Endodermal cell (in vitro differentiated cells): ENCODE data around the gene CDH4. TPM values are rescaled to one million over a fixed set of nuclear protein-coding genes. Genes with fewer than 3 reads are reported as not detected.

ENCODE experiments used
- DNase-seq: peaks from one replicate; pipeline ENCODE4 v3.0.0-alpha.2; 2017
- H3K27ac ChIP-seq: 2 replicates; pipeline ENCODE4 v1.5.1; 2013; ENCODE audit warnings: mild to moderate bottlenecking, low read depth, low read length, moderate library complexity
- H3K27me3 ChIP-seq: 2 replicates; pipeline ENCODE4 v1.6.1; 2013; ENCODE audit warnings: mild to moderate bottlenecking, low read length, moderate library complexity; ENCODE audit not compliant: insufficient read depth, control insufficient read depth, poor library complexity, severe bottlenecking
- H3K36me3 ChIP-seq: 2 replicates; pipeline ENCODE4 v1.7.0; 2013; ENCODE audit warnings: mild to moderate bottlenecking, low read length, moderate library complexity; ENCODE audit not compliant: control insufficient read depth, insufficient read depth
- H3K4me1 ChIP-seq: one replicate; pipeline ENCODE4 v1.7.0; 2013; ENCODE audit warnings: low read length; ENCODE audit not compliant: control insufficient read depth, insufficient read depth
- H3K4me3 ChIP-seq: 2 replicates; pipeline ENCODE4 v1.5.1; 2013; ENCODE audit warnings: mild to moderate bottlenecking, low read length, moderate library complexity
- H3K9ac ChIP-seq: 2 replicates; pipeline ENCODE4 v1.6.1; 2013; ENCODE audit warnings: mild to moderate bottlenecking, low read length, moderate library complexity; ENCODE audit not compliant: poor library complexity, severe bottlenecking; ENCODE audit errors: extremely low read depth
- H3K9me3 ChIP-seq: 2 replicates; pipeline ENCODE4 v1.6.1; 2013; ENCODE audit warnings: mild to moderate bottlenecking, low read length, moderate library complexity; ENCODE audit not compliant: control insufficient read depth
- H3K27ac Mint-ChIP-seq: 2 replicates; pipeline ENCODE4 v1.8.0; 2020; ENCODE audit warnings: mixed read lengths
- H3K27me3 Mint-ChIP-seq: 2 replicates; pipeline ENCODE4 v1.8.0; 2021; ENCODE audit warnings: mild to moderate bottlenecking, mixed read lengths; ENCODE audit not compliant: insufficient read depth
- H3K36me3 Mint-ChIP-seq: 2 replicates; pipeline ENCODE4 v1.8.0; 2020; ENCODE audit warnings: low read depth, mixed read lengths
- H3K4me1 Mint-ChIP-seq: 2 replicates; pipeline ENCODE4 v1.8.0; 2020; ENCODE audit warnings: mixed read lengths
- H3K4me3 Mint-ChIP-seq: 2 replicates; pipeline ENCODE4 v1.8.0; 2020; ENCODE audit warnings: mild to moderate bottlenecking, moderate library complexity, mixed read lengths
- H3K9me3 Mint-ChIP-seq: 2 replicates; pipeline ENCODE4 v1.8.0; 2020; ENCODE audit warnings: mild to moderate bottlenecking, mixed read lengths
- CTCF ChIP-seq: fragments of 200-600 bp; sonication (generic); conservative IDR thresholded peaks from 2 replicates; pipeline ENCODE4 v1.5.0; 2021; ENCODE audit warnings: antibody characterized with exemption, mild to moderate bottlenecking
- WGBS, 2 experiments: methylation state at CpG; one replicate each; pipeline versions ENCODE4 v1.1.5 to v1.1.7; 2013; ENCODE audit warnings: missing lambda C conversion rate in 2 of 2, mixed read lengths in 1 of 2; ENCODE audit not compliant: insufficient coverage in 1 of 2, insufficient read length in 1 of 2; 5-methylcytosine and 5-hydroxymethylcytosine counted together
- total RNA-seq, 2 donors: library from RNA; stranded (reverse); fragmentation: NEBNext Ultra II Directional in 1 of 2; extraction: Animal tissue kit (Norgen Biotek cat#: 25700) in 1 of 2; gene quantifications; 2 replicates in 1 of 2; 3 replicates in 1 of 2; pipeline ENCODE4 v1.2.1, GENCODE V29; 2021

CDH4 gene
- total RNA-seq, 2 donors from 2014 or later = 1.8 to 5.8 TPM

DNA sequence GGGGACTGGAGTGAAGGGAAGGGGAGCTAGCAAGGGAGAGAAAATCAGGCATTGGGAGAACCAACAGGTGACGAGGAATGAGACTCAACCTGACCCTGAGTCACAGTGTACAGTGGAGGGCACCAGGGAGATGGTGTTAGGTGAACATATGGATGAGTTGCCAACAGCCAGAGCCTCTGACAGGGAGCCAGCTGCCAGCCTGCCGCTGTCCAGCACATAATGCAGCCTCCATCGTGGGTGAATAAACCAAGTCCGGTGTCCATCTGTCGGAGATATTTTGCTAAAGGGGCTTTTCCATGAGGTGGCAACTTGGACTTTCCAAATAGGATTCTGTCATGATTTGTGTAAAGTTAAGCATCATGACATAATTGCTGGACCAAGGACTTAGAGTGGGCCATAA is 88.1 kb downstream of the CDH4 start:
- Mint-ChIP-seq H3K36me3 (no peaks in the 10 kb centered on the region), H3K9me3 (peaks cover 5% of the 10 kb centered on the region), H3K27me3 (peaks cover 55% of the 10 kb centered on the region), H3K4me1 (peaks cover 3% of the 10 kb centered on the region), H3K4me3 (no peak overlapping the region), H3K27ac (no peak overlapping the region)
- Histone ChIP-seq H3K4me1 (no peaks in the 10 kb centered on the region), H3K9me3 (no peaks in the 10 kb centered on the region), H3K9ac (no peak overlapping the region), H3K27me3 (no peaks in the 10 kb centered on the region), H3K4me3 (no peak overlapping the region), H3K36me3 (no peaks in the 10 kb centered on the region), H3K27ac (no peak overlapping the region)
- no peak for DNase-seq
- 90 to 93% methylated on average over 5 of the region's 5 CpGs for WGBS, 2 experiments
- no peak for TF ChIP-seq CTCF

GRCh38 chr20:61341605-61342004 is 89.5 kb downstream of the CDH4 start:
- Histone ChIP-seq H3K27ac (no peak overlapping the region), H3K4me3 (no peak overlapping the region), H3K9me3 (no peaks in the 10 kb centered on the region), H3K27me3 (no peaks in the 10 kb centered on the region), H3K4me1 (no peaks in the 10 kb centered on the region), H3K36me3 (no peaks in the 10 kb centered on the region), H3K9ac (no peak overlapping the region)
- Mint-ChIP-seq H3K4me3 (no peak overlapping the region), H3K27me3 (peaks cover 48% of the 10 kb centered on the region), H3K27ac (no peak overlapping the region), H3K36me3 (no peaks in the 10 kb centered on the region), H3K9me3 (peaks cover 5% of the 10 kb centered on the region), H3K4me1 (peaks cover 3% of the 10 kb centered on the region)
- 82 to 85% methylated on average over 4 to 5 of the region's 5 CpGs for WGBS, 2 experiments
- no peak for DNase-seq
- TF ChIP-seq CTCF = no peak

DNA sequence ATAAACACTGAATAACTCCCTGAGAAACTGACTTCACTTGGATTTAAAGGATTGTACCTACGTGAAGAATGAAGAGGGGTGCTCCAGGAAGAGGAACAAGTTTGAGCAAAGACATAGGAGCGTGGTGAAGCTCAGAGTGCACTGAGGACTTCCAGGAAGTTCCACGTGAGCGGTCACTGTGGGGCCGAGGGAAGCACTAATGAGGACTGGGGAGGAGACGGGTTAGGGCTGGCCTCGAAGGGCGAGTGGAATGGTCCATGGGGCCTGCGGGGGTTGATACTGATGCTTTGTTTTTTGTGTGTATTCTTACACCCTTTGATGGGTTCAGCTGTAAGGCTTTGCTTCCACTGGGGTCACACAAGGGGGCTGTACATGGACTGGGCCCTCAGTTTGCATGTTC is 91.9 kb downstream of the CDH4 start:
- Mint-ChIP-seq H3K9me3 (peaks cover 7% of the 10 kb centered on the region), H3K4me3 (no peak overlapping the region), H3K36me3 (no peaks in the 10 kb centered on the region), H3K4me1 (no peaks in the 10 kb centered on the region), H3K27me3 (peaks cover 49% of the 10 kb centered on the region), H3K27ac (no peak overlapping the region)
- 88 to 93% methylated on average over 4 to 9 of the region's 9 CpGs for WGBS, 2 experiments
- no peak for DNase-seq
- Histone ChIP-seq H3K27ac (no peak overlapping the region), H3K4me3 (no peak overlapping the region), H3K36me3 (no peaks in the 10 kb centered on the region), H3K27me3 (no peaks in the 10 kb centered on the region), H3K4me1 (no peaks in the 10 kb centered on the region), H3K9ac (no peak overlapping the region), H3K9me3 (no peaks in the 10 kb centered on the region)
- TF ChIP-seq CTCF = no peak
